Ecto neural progenitor cell (in vitro differentiated cells): ENCODE data around the gene BEND6.
A peak's percentile ranks its signal among the peaks of the same experiment; 100 is the strongest.
"Not testable (repeated sequence)": the region's sequence is repeated elsewhere in the genome, so short reads cannot be mapped to it uniquely, and the experiment has no call there.

Experiments
- DNase-seq: peaks from one replicate; pipeline ENCODE4 v3.0.0-alpha.2; 2018; ENCODE audit warnings: low spot score

Gene BEND6

GRCh38 chr6:57033228-57033627 is 78.3 kb downstream of the BEND6 start:
- DNase-seq: no peak

GRCh38 chr6:57035549-57035948 is 80.6 kb downstream of the BEND6 start:
- DNase-seq: no peak

GRCh38 chr6:57038906-57039305 is 84.0 kb downstream of the BEND6 start:
- no peak for DNase-seq

- no peak for DNase-seq
These were observed 85.1 kb downstream of the BEND6 start for GRCh38 chr6:57040011-57040410.

GRCh38 chr6:57044061-57044460 is 89.2 kb downstream of the BEND6 start:
- DNase-seq: not testable (repeated sequence)

GRCh38 chr6:57044568-57044967 is 89.7 kb downstream of the BEND6 start:
- no peak for DNase-seq

- peak; percentile 93 for DNase-seq
These were observed 91.7 kb downstream of the BEND6 start, which contains the start of gene KIAA1586 for GRCh38 chr6:57046332-57047256. Gene KIAA1586, plus strand, starts transcription at chr6:57046693. Its CDS starts 63 bp downstream, at chr6:57046756.

- DNase-seq: not testable (repeated sequence)
These were observed 92.3 kb downstream of the BEND6 start for GRCh38 chr6:57047257-57047585.

- not testable (repeated sequence) for DNase-seq
These were observed 93.0 kb downstream of the BEND6 start for GRCh38 chr6:57047859-57048258.

GRCh38 chr6:57048577-57048976 is 93.7 kb downstream of the BEND6 start:
- no peak for DNase-seq

GRCh38 chr6:57063847-57064246 is 108.9 kb downstream of the BEND6 start:
- no peak for DNase-seq

GRCh38 chr6:57064809-57065208 is 109.9 kb downstream of the BEND6 start:
- DNase-seq: no peak

- DNase-seq: no peak
These were observed 113.2 kb downstream of the BEND6 start for GRCh38 chr6:57068061-57068460.

- DNase-seq: no peak
These were observed 114.3 kb downstream of the BEND6 start for GRCh38 chr6:57069228-57069627.

GRCh38 chr6:57069920-57070331 is 115.0 kb downstream of the BEND6 start:
- DNase-seq: no peak

- no peak for DNase-seq
These were observed 117.2 kb downstream of the BEND6 start for GRCh38 chr6:57072108-57072507.

- no peak for DNase-seq
These were observed 119.5 kb downstream of the BEND6 start for GRCh38 chr6:57074383-57074782.

GRCh38 chr6:57075092-57075491 is 120.2 kb downstream of the BEND6 start:
- DNase-seq: no peak
